ENCODE measurements around the gene PYCARD.
"Not testable (repeated sequence)": the region's sequence is repeated elsewhere in the genome, so short reads cannot be mapped to it uniquely, and the experiment has no call there.

Gene PYCARD

DNA sequence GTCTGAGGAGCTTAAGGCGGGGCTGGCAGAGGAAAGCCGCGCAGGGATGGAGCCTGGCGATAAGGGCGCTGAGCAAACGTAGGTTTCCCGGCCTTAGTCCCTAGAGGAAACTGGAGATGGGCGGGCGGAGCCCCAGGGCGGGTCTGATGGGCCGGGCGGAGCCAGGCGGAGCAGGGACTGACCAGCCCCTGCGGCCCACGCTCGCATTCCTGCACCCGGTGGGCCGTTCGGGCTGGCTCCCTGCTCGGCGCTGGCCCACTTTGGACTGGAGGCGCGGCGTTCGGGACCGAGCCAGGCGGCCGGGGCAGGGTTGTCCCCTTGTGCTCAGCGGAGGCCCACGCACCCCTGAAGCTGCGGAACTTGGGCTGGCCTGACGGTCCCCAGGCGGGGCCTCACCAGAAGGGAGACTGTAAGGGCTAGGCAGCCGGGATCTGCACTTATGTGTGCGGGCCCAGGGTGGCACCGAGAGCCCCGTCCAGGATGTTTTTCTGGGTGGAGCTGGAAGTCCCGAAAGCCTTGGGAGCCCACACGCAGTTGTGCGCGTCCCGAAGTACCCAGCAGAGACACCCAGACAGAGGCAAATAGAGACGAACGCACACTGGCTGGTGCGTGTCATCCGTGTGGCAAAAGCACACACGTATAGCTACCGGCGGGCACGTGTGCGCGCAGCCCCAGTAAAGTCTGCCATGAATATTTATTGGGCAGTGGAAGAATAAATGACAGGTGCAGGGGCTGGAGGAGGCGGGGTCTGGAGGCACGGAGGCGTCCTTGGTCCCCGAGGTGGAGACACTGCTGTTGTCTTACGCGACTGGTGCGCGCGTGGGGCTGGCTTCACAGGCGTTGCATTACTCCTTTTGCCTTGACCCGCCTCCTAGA is 13.0 kb upstream of the PYCARD start:
- peak; percentile 83 for DNase-seq (ENCODE audit: low spot score)

DNA sequence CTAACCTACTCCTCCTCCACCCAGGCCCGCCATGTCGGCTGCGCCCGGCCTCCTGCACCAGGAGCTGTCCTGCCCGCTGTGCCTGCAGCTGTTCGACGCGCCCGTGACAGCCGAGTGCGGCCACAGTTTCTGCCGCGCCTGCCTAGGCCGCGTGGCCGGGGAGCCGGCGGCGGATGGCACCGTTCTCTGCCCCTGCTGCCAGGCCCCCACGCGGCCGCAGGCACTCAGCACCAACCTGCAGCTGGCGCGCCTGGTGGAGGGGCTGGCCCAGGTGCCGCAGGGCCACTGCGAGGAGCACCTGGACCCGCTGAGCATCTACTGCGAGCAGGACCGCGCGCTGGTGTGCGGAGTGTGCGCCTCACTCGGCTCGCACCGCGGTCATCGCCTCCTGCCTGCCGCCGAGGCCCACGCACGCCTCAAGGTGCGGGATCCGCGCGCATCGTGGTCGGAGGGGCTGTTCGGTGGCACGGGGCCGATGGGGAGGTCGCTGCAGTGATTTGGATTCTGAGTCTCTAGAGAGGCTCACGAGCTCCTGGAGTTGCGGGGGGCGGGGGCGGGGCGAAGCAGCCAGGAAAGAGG is 12.2 kb upstream of the PYCARD start:
- no peak for DNase-seq (ENCODE audit: low spot score)

- DNase-seq (ENCODE audit: low spot score) = no peak
Measured at GRCh38 chr16:31213877-31214707, 11.5 kb upstream of the PYCARD start, which contains the start of gene TRIM72. Gene TRIM72, plus strand, starts transcription at chr16:31214119. Its CDS starts 620 bp downstream, at chr16:31214739.

DNA sequence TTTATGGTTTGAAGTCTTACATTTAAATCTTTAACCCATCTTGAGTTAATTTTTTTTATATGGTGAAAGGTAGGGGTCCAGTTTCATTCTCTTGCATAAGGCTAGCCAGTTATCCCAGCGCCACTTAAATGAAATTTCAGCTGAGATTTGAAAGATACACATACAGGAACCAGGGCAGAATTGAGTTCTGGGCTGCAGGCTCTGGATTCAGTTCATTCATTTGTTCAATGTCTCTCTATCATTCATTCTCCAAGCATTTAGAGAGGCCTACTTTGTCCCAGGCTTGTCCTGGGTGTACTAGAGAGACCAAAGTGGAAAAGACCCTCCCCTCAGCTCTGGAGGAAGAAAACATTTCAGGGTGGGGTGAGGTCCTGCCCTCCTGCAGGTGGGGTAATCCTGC is 10.8 kb upstream of the PYCARD start:
- DNase-seq (ENCODE audit: low spot score) = no peak

DNA sequence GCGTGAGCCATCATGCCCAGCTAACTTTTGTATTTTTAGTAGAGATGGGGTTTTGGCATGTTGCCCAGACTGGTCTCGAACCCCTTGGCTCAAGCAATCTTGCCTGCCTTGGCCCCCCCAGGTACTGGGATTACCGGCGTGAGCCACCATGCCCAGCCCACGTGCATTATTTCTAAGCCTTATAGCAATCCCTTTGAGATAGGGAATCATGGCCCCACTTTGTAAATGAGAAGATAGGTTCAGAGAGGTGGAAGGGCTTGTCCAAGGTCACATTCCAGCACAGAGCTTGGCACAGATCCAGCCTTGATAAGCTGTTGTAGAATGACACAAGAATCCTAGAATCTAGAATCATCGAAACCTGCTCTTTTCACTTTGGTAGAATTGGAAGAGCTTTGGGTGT is 4.2 kb upstream of the PYCARD start:
- DNase-seq (ENCODE audit: low spot score) = no peak

- no peak for DNase-seq (ENCODE audit: low spot score)
Measured at GRCh38 chr16:31204871-31205666, 2.5 kb upstream of the PYCARD start.

GRCh38 chr16:31201582-31202413 is 762 bp downstream of the PYCARD start:
- peak; percentile 40 for DNase-seq (ENCODE audit: low spot score)

- peak; percentile 38 for DNase-seq (ENCODE audit: low spot score)
Measured at GRCh38 chr16:31200821-31201568, 1.6 kb downstream of the PYCARD start.

DNA sequence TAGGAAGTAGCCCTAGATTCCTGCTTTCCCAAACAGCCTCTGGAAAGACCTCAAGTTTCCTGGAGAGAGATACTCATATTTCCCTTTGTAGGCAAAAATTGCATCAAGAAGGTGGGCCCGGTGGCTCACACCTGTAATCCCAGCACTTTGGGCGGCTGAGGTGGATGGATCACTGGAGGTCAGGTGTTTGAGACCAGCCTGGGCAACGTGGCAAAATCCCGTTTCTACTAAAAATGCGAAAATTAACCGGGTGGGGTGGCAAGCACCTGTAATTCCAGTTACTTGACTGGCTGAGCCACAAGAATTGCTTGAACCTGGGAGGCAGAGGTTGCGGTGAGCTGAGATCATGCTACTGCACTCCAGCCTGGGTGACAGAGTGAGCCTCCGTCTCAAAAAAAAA is 2.4 kb downstream of the PYCARD start:
- DNase-seq (ENCODE audit: low spot score) = not testable (repeated sequence)

DNA sequence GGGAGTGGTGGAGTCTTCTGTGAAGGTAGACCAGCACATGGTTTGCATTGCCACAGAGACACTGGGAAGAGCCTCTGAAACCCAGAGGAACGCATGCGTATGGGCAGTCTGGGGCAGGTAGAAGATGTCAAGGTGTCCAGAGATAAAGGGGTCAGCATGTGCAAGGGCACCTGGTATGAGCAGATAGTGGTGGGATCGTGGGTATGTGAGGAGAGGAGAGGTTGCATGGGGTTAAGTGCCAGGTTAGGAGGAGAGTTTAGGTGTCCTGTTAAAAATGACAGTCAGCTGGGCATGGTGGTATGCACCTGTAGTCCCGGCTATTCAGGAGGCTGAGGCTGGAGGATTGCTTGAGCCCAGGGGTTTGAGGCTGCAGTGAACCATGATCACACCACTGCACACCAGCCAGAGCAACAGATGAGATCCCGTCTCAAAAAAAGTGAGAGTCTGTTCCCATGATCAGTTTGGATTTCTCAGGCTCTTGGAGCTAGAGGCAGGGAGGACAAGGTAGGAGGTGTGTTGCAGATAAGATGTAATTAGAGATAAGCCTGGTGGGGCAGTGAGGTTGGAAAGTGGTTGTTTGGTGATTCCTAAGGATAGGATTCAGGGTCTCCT is 3.0 kb downstream of the PYCARD start:
- DNase-seq (ENCODE audit: low spot score) = no peak

DNA sequence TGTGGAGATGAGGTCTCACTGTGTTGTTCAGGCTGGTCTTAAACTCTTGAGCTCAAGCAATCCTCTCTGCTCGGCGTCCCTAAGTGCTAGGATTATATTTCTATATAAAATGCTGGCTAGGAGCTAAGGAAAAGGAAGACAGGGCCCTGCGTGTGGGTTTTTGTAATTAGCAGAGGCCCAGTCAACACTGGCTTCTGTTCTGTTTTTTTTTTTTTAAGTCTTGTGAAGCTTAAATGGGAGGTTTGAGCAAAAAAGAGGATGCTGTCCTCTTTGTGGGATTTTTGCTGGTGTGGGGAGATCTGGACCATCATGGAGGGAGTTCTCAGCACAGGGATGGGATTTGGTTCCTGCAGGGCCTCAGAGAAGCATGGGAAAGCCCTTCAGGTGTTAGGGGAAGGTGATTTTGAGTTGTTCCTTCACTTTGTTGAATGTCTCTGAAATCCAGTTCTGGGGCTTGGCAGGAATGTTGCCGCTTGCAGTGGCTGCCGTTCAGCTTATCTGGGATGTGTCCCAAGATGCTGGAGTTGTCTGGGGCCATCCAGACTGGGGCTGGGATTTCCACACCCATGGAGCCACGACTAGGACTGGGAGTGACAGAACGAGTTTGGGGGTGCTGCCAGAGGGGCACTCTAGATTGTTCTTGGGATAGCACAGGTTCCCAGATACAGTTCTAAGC is 4.2 kb downstream of the PYCARD start:
- DNase-seq (ENCODE audit: low spot score) = no peak

DNA sequence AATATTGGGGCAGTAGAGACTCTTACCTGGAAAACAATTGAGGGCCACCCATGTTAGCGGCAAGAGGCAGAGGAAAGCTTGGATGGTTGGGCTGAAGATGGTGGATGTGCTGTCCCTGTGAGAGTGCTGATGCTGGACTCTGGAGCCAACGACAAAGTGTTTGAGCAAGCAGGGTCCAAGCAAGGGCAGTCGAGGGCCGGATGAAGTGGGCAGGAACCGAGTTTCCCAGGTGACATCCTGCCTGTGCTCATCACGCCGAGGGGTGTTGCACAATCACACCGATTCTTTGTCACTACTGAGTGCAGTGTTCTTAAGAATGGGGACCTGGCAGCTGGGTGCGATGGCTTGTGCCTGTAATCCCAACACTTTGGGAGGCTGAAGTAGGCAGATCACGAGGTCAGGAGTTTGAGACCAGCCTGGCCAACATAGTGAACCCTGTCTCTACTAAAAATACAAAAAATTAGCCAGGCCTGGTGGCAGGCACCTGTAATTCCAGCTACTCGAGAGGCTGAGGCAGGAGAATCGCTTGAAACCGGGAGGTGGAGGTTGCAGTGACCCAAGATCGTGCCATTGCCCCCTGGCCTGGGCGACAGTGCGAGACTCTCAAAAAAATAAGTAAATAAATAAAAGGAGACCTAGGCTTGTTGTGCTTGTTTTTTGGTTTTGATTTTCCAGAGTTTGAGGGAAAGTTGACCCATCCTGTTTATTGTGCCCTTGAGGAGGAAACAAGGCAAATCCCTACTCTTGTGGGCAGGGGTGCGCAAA is 6.1 kb downstream of the PYCARD start:
- DNase-seq (ENCODE audit: low spot score) = no peak

DNA sequence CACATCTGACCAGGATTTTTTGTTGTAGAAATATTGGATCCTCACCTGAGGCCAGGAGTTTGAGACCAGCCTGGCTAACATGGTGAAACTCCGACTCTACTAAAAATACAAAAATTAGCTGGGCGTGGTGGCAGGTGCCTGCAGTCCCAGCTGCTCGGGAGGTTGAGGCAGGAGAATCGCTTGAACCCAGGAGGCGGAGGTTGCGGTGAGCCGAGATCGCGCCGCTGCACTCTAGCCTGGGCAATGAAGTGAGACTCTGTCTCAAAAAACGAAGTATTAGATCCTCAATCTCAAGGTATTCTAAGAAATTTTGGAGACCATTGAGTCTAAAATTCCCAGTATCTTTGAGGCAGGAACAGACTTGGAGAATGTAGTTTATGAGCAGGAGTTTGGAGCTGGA is 6.7 kb downstream of the PYCARD start:
- not testable (repeated sequence) for DNase-seq (ENCODE audit: low spot score)

DNA sequence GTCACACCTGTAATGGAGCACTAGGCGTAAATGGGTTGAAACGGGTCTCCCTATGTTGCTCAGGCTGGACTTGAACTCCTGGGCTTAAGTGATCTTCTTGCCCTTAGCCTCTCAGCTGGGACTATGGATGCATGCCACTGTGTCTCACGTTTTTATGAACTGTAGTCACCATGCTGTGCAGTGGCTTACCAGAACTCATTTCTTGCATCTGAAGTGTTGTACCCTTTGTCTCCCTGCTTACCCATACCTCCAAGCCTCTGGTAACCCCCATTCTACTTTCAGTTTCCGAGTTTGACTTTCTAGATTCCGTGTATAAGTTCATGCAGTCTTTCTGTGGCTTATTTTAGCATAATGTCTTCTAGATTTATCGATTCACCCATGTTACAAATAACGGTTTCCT is 7.7 kb downstream of the PYCARD start:
- DNase-seq (ENCODE audit: low spot score) = no peak

- DNase-seq (ENCODE audit: low spot score) = no peak
Measured at GRCh38 chr16:31193874-31194273, 8.7 kb downstream of the PYCARD start.

DNA sequence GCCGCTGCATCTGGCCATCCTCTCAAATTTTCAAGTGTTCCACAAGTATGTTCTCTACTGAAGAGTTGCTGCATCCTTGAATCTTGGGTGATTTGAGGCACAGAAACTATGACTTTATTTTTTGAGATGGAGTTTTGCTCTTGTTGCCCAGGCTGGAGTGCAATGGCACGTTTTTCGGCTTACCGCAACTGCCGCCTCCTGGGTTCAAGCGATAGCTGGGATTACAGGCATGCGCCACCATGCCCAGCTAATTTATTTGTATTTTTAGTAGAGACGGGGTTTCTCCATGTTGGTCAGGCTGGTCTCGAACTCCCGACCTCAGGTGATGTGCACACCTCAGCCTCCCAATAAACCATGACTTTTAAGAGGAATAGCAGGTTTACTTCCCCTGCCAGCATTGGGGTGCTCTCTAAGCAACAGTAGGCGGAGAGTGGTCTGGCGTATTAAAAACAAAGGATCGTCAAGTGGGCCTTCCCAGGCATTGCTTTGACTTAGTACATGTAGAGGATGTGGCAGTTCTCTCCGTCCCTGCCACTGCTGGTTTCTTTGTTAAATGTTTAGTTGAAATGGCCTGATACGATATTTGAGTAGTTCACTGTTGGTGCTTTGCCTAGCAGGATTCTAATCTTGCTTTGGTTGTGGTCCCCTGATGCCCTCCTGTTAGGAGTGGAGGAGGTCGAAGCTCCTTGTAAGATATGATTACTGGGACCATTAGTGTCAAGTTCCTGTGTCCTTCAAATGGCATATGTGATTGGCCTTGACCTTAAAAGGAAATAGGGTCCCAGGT is 9.5 kb downstream of the PYCARD start:
- no peak for DNase-seq (ENCODE audit: low spot score)

DNA sequence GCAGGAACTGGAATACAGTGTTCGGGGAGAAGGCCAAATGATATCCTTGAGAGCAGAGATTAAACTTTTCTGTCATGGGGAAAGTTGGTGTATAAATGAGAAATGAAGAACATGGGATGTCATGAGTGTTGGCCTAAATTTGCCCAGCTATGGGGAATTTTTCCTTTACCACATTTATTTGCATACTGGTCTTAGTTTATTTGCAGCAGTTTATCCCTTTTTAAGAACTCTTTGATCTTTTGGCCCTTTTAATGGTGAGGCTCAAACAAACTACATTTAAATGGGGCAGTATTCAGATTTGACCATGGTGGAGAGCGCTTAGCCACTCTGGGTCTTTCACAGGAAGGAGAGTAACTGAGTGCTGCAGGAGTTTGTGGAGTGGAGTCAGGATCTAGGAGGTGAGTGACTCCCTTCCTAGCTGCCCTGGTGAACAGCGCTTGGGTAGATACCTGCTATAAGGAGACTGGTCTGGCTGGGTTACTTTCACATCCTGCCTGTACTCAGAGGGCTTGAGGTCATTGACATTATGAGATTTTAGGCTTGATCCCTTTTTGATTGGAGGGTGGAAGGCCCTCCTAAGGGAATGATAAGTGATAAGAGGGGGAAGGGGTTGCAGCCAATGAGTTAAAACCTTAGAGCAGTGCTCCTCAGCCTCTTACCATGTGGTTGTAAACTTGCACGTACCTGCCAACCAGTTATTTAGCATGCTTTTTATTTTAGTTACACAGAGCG is 10.7 kb downstream of the PYCARD start:
- DNase-seq (ENCODE audit: low spot score) = no peak

Data from AG08395 (cell line).